OCI-LY3 (cell line): ENCODE data around the gene EIF2AK3.

ENCODE experiments used
- H2AFZ ChIP-seq: fragments of 200-600, 300-600 bp; shearing (Covaris generic); 2 replicates; pipeline ENCODE4 v1.6.0; 2014; ENCODE audit warnings: antibody characterized with exemption, low read depth, low read length
- H3K27ac ChIP-seq: fragments of 200-600, 300-600 bp; sonication (generic); 2 replicates; pipeline ENCODE4 v1.5.1; 2014; ENCODE audit warnings: mild to moderate bottlenecking, low read length, moderate library complexity, mixed read lengths
- H3K27me3 ChIP-seq: fragments of 200-600, 300-600 bp; sonication (generic); 2 replicates; pipeline ENCODE4 v1.6.1; 2014; ENCODE audit warnings: low read depth, low read length, mixed read lengths
- H3K36me3 ChIP-seq: fragments of 200-600, 300-600 bp; sonication (generic); replicated peaks from 2 replicates; pipeline ENCODE3; 2014; ENCODE audit warnings: low read depth, low read length, mixed read lengths
- H3K4me1 ChIP-seq: fragments of 300-600, 200-600 bp; sonication (generic); 2 replicates; pipeline ENCODE4 v1.6.1; 2014; ENCODE audit warnings: low read length, mixed read lengths
- H3K4me2 ChIP-seq: fragments of 200-600, 300-600 bp; sonication (generic); 2 replicates; pipeline ENCODE4 v1.6.1; 2014; ENCODE audit warnings: low read length, mixed read lengths
- H3K4me3 ChIP-seq: fragments of 300-600, 200-600 bp; sonication (generic); 2 replicates; pipeline ENCODE4 v1.5.1; 2014; ENCODE audit warnings: antibody characterized with exemption, mild to moderate bottlenecking, low read length, moderate library complexity
- H3K79me2 ChIP-seq: fragments of 300-600, 200-600 bp; shearing (Covaris generic); 2 replicates; pipeline ENCODE4 v1.6.1; 2014; ENCODE audit warnings: mild to moderate bottlenecking, low read length, mixed read lengths
- H3K9ac ChIP-seq: fragments of 300-600, 200-600 bp; shearing (Covaris generic); 2 replicates; pipeline ENCODE4 v1.6.0; 2014; ENCODE audit warnings: mild to moderate bottlenecking, low read length, moderate library complexity
- H3K9me3 ChIP-seq: fragments of 200-600, 300-600 bp; shearing (Covaris generic); 2 replicates; pipeline ENCODE4 v1.6.1; 2014; ENCODE audit warnings: low read length, mixed read lengths; ENCODE audit not compliant: insufficient read depth
- H4K20me1 ChIP-seq: fragments of 200-600, 300-600 bp; sonication (generic); 2 replicates; pipeline ENCODE4 v1.6.1; 2016; ENCODE audit warnings: low read length, mixed read lengths; ENCODE audit not compliant: insufficient read depth
- CTCF ChIP-seq: fragments of 200-600, 300-600 bp; sonication (generic); IDR thresholded peaks from 2 replicates; pipeline ENCODE4 v1.5.1; 2014; ENCODE audit warnings: antibody characterized with exemption, low read length, low read depth
- EZH2phosphoT487 ChIP-seq: fragments of 200-600 bp; shearing (Covaris generic); IDR thresholded peaks from 2 replicates; pipeline ENCODE4 v1.6.1; 2018; ENCODE audit warnings: antibody characterized with exemption, mixed run types, low read depth

Gene EIF2AK3

DNA sequence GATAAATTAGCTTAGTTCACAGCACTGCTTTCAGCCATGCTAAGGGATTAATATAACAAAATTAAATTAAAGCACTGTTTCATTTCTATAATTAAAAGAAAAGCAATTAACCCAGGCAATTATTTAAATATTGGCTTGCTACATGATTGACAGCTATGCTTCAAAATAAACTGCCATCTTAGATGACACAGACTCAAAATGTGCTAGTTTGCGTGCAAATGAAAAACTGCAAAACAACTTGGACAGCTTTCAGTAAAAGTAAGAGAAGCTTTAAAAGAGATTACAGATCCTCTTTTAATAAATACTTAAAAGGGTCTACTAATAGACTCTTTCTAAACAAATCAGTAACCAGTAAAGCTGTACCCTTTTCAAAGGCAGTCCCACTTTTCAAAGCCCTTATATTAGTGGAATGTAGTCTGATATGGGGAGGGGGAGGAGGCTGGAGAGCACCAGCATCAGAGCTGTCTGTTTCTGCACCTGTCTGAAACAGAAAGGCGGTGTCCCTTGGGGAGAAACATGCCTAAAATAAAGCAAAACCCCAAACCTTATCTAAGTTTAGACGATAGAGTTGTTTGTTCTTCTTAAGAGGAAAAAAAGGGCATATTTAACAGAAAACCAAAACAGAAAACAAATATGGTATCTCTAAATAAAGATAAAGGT lies 20.8 kb downstream of the EIF2AK3 start:
- Histone ChIP-seq H3K4me1 (peaks cover 5% of the 10 kb centered on the region), H3K36me3 (no peaks in the 10 kb centered on the region), H3K9ac (no peak overlapping the region), H2AFZ (no peak overlapping the region), H3K4me3 (no peak overlapping the region), H3K9me3 (no peaks in the 10 kb centered on the region), H3K27me3 (no peaks in the 10 kb centered on the region), H3K4me2 (no peak overlapping the region), H3K27ac (no peak overlapping the region), H4K20me1 (peaks cover 20% of the 10 kb centered on the region; the same call in 1 of the 2 replicates), H3K79me2 (no peaks in the 10 kb centered on the region)
- no peak for TF ChIP-seq CTCF
- no peak for TF ChIP-seq EZH2phosphoT487

DNA sequence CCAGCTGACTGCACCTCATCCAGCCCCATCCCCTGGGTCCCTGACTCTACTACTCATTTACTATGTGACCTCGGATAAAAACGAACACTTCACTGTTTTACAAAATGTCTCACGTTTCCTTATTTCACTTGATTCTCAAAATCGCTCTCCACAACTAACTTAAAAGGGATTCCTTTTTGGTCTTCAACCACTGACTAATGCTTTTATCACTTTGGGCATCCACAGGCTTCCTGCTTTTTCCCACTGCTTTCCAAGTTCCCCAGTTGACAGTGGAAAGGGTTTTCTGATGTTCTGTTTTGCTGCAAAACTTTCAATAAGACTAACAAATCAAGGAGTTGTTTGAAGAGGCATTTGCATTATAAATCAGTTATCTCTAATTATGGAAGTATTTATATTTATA lies 24.1 kb downstream of the EIF2AK3 start:
- no peak overlapping the region for H3K4me2 ChIP-seq
- H3K79me2 ChIP-seq, result no peaks in the 10 kb centered on the region
- H3K9ac ChIP-seq, result no peak overlapping the region
- H3K36me3 ChIP-seq, result no peaks in the 10 kb centered on the region
- H3K27me3 ChIP-seq, result no peaks in the 10 kb centered on the region
- H2AFZ ChIP-seq, result no peak overlapping the region
- no peaks in the 10 kb centered on the region for H3K9me3 ChIP-seq
- TF ChIP-seq CTCF (no peak), EZH2phosphoT487 (no peak)
- H3K4me3 ChIP-seq, result no peak overlapping the region
- H3K27ac ChIP-seq, result no peak overlapping the region
- peaks cover 31% of the 10 kb centered on the region for H4K20me1 ChIP-seq
- peaks cover 33% of the 10 kb centered on the region for H3K4me1 ChIP-seq

DNA sequence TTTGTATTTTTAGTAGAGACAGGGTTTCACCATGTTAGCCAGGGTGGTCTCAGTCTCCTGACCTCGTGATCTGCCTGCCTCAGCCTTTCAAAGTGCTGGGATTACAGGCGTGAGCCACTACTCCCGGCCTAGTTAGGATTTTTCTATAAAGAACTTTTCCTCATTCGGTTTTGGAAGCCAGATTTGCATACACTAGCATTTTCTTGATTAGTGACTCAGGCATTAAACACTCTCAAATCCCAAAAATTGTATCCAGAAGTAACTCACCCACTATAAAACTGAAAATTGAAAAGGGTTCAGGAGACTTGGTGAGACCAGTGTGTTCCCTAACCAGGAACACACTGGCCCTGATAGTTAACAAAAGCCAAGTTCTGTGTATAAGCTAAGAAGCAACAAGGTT lies 25.2 kb downstream of the EIF2AK3 start:
- Histone ChIP-seq H3K9ac (no peak overlapping the region), H3K27ac (no peak overlapping the region), H2AFZ (no peak overlapping the region), H4K20me1 (peaks cover 30% of the 10 kb centered on the region), H3K4me1 (peaks cover 32% of the 10 kb centered on the region), H3K27me3 (no peaks in the 10 kb centered on the region), H3K9me3 (no peaks in the 10 kb centered on the region), H3K4me3 (no peak overlapping the region), H3K4me2 (no peak overlapping the region), H3K79me2 (no peaks in the 10 kb centered on the region), H3K36me3 (no peaks in the 10 kb centered on the region)
- TF ChIP-seq CTCF (no peak), EZH2phosphoT487 (no peak)

GRCh38 chr2:88601286-88601685 lies 26.0 kb downstream of the EIF2AK3 start:
- Histone ChIP-seq H4K20me1 (peaks cover 33% of the 10 kb centered on the region), H3K79me2 (no peaks in the 10 kb centered on the region), H3K9me3 (no peaks in the 10 kb centered on the region), H3K4me3 (no peak overlapping the region), H3K4me1 (peaks cover 28% of the 10 kb centered on the region), H3K36me3 (no peaks in the 10 kb centered on the region), H2AFZ (no peak overlapping the region), H3K4me2 (no peak overlapping the region; the same call in 1 of the 2 replicates), H3K27ac (no peak overlapping the region), H3K9ac (no peak overlapping the region), H3K27me3 (no peaks in the 10 kb centered on the region)
- TF ChIP-seq CTCF (no peak), EZH2phosphoT487 (no peak)
